ENCODE results near the gene SLC31A1.
"Not testable (repeated sequence)": the region's sequence is repeated elsewhere in the genome, so short reads cannot be mapped to it uniquely, and the experiment has no call there.

The SLC31A1 gene

DNA sequence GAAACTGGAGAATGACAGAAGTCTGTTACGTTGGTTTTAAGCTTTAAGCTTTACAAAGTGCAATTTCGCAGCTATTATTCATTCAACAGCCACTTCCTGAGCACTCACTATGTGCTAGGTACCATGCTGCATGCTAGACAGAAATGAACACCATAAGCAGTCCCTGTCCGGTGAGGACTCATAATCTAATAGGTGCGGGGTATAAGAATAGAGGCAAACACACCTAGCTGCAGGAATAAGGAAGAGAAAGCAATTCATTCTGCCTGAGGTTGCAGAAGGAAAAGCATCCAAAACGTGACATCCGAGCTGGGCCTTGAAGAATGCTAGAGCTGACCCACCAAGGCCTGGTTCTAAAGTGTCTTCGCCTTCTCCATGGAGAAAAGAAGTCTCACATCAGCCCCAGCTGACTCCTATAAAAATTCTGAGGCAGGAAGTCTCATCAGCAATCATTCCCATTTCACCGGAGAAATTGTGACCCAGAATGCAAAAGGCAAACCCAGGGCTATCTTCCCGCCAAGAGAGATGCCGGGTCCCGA, 809 bp upstream of the SLC31A1 start:
- DNase-seq (ENCODE audit: low read depth): no peak

DNA sequence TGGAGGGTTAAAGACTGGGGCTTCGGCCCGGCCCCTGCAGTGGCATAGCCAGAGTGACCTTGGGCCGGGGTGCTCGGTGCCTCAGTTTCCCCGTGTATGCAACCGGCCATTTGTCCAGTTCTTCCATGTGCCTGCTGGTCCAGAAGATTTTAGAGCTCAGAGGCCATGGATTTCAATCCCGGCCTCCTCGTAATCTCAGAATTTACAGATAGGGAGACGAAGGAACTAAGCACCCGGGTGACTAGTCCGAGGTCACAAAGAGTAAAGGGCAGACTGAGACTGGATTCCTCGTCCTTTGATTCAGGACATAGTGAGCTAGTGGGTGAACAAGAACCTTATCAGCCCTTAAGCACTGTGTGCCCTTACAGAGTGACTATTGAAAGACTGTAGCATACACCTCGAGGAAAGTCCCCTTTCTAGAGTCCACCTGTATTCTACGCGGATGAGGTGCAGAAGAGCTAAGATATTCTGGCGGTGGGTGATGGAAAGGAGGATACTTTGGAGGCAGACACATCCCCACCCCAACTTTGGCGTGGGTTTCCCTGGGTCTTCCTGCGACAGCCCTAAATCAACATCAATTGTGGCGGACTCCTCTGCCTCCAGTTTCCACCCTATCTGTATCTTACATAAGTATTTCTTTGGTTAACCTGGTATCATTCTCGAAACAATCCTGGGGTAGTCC, 597 bp downstream of the SLC31A1 start:
- DNase-seq (ENCODE audit: low read depth): no peak

DNA sequence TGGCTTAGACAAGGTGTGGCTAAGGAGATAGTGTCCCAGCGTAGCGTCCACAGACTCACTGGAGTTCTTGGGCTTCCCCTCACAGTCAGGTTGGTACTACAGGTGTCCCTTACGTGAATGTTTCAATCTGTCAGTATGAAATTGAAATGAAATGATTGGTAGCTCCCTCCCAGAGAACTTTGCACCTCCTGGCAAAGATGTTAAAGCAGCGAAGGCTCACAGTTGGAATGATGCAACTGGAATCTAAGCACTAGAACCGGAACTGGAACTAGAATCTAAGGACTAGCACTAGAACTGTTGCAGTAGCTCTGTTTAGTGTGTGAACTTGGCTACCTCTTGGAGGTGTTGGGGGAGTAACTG, 1.1 kb downstream of the SLC31A1 start:
- DNase-seq (ENCODE audit: low read depth): no peak

DNA sequence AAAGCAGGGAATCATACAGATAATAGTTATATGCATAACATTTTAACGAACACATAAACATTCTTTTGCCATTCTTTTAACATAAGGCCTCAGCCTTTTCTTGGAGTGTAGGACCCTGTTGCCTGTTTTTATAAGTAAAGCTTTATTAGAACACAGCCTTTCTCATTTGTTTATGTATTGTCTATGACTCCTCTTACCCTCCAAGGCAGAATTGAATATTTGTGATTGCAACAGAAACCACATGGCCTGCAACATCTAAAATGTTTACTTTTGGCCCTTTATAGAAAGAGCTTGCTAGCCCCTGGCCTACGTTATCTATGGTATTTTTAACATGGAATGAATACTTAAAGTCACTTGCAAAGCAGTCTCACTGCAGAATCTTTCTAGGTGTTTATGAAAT, 2.6 kb downstream of the SLC31A1 start:
- DNase-seq (ENCODE audit: low read depth): no peak

DNA sequence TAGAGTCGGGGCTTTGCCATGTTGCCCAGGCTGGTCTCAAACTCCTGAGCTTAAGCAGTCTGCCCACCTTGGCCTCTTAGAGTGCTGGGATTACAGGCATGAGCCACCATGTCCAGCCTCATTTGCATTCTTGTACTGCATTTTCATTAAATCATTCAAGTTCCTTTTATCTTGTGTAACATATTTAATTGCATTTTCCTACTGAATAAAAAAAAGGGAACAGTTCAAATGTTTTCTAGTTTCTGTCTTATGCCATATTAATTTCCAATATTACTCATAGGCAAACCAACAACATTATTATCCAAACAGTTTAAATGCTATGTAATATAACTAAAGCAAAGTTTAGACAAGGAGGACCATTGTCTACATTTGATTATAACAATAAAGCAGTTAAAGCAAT, 6.1 kb downstream of the SLC31A1 start:
- no peak for DNase-seq (ENCODE audit: low read depth)

DNA sequence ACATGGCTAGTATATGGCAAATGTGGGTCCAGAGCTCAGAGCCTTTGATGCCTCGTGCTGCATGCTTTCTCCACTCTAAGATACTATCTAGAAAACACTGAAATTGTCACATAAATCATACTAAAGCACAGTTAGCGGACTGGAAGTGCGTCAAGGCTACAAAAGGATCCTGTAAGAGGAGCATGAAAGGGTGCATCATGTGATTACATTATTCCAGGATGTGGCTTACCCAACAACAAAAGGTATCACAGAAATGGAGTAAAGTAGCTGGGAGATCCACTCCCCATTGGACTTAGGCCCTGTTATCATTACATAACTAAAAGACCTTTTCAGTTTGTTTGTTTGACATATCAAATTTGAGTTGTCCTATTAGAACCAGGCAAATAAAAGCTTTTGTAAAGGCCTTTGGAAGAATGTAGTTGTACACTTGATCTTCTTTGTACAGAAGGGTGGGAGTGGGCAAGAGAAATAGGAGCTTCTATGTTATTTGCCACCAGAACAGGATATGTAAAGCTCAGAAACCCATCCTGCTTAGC, 6.9 kb downstream of the SLC31A1 start:
- DNase-seq (ENCODE audit: low read depth): no peak

DNA sequence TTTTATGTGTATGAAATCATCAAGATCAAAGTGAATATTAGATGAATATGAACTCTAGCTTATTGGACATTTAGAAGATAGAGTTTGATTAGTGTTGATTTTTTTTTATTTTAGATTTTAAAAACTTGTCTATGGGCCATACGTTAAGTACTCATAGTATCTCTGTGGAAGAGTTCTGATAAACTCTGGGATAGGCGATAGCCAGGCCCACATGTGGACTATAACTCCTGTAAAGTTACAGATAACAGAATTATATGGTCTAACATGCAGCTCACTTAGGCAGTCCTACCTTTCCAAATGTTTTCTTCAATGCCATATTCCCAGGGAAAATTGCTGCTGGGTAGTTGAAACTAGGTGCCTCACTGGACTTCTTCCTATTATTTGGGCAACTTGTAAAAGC, 10.4 kb downstream of the SLC31A1 start:
- no peak for DNase-seq (ENCODE audit: low read depth)

DNA sequence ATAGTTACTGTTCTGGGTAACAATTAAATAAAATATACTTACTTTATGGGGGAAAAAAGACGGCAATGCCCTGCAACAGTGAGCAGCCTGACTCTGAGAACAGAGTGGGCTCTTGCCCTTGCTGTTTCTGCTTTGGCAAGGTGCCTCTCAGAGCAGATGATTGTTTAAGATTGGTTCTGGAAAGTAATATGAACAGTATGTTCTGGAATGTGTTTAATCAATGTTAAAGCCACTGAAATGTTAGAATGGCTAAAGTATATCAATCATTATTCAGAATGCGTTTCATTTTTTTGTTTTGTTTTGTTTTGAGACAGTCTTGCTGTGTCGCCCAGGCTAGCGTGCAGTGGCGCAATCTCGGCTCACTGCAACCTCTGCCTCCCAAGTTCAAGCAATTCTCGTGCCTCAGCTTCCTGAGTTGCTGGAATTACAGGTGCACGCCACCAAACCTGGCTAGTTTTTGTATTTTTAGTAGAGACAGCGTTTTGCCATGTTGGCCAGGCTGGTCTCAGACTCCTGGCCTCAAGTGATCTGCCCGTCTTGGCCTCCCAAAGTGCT, 14.4 kb downstream of the SLC31A1 start:
- not testable (repeated sequence) for DNase-seq (ENCODE audit: low read depth)

DNA sequence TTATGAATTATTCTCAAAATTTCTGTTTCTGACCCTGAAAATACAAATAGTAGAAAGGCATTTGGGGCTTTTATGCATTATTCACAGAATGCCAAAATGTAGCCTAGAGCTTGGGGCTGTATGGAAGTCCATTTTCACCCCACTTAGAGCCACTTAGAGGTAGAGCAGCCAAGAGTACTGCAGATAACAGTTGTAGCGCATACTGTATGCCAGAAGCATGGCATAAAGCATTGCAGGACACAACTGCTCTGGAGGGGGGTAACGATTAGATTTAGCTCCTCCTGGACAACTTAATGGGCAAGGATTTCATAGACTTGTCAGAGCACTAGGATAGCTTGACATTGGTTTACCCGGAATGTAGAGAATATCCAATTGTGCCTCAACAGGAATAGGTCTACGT, 15.7 kb downstream of the SLC31A1 start:
- no peak for DNase-seq (ENCODE audit: low read depth)

DNA sequence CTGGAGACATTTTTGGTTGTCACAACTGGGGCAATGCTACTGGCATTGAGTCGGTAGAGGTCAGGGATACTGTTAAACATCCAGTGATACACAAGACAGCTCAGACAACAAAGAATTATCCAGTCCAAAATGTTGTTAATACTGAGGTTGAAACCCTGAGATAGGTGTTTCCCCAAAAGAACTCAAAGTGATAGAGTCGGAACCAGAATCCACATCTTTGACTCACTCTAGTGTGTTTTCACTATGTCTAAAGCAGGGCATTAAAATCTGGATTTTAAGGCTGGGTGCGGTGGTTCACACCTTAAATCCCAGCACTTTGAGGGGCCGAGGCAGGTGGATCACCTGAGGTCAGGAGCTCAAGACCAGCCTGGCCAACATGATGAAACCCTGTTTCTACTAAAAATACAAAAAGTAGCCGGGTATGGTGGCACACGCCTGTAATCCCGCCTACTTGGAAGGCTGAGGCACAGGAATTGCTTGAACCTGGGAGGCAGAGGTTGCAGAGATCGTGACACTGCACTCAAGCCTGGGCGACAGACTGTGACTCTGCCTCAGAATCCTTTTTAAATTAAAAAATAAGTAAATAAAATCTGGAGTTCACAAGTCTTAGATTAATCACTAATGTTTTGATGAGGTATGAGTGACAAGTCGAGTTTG, 17.0 kb downstream of the SLC31A1 start:
- no peak for DNase-seq (ENCODE audit: low read depth)

DNA sequence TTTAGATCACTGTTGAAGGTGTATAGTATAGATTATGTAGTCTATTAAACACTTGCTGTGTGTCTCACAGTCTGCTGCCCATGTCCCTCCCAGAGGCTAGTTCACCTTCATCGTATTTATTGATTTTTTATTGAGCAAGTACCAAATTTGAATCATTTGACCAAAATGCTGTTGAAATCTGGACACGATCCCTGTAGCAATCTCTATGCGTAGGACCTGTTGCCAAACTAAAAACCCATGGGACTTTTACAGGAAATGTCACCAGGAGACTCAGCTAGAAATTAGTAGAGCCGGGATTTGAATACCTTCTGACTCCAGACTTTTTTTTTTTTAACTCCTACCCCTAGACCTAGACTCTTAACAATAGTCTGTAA, 17.5 kb downstream of the SLC31A1 start:
- no peak for DNase-seq (ENCODE audit: low read depth)

DNA sequence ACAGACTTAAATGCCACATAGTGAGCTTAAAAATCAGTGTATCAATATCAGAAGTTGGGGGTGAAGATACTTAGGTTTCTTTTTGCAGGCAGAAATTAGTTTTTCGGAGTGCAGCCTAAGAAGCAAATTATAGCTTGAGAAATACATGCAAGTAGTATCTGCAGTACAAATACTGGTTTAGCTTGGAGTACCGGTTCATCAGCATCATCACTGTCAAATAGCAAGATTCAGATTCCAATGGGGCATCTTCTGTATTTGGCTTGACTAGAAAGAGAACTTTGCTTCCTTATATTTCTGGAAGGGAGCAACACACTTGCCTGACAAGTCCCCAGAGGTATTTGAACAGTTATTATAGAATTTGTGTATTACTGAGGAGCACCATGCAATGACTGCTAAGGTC, 19.8 kb downstream of the SLC31A1 start:
- no peak for DNase-seq (ENCODE audit: low read depth)

DNA sequence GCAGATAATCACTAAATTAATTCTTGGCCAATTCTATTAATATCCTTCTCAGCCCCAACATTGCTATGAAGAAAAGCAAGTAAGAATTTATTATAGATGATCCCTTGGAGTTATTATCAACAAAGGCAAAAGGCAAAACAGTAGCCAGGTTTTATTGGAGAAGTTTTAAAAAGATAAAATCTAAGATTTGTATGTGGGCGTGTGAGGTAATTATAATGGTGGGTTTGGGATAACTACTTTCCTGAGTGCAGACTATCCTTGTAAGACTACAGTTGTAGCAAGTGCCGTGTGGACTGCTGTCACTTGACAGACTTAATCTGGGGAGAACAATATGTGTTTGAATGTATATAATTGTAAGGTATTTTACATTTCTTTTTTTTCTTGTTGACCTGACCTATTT, 23.2 kb downstream of the SLC31A1 start:
- no peak for DNase-seq (ENCODE audit: low read depth)

DNA sequence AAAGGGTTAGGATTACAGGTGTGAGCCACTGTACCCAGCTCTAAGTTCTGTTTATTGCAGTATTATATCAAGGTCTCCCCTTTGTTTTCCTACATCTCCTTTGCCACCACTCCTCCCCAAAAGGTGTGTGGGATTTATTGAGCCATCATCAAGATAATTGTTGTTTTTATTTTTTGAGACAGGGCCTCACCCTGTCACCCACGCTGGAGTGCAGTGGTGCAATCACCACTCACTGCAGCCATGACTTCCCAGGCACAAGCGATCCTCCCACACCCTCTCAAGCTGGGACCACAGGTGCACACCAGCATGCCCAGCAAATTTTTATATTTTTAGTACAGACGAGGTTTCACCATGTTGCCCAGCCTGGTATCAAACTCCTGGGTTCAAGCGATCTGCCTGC, 24.6 kb downstream of the SLC31A1 start:
- no peak for DNase-seq (ENCODE audit: low read depth)

DNA sequence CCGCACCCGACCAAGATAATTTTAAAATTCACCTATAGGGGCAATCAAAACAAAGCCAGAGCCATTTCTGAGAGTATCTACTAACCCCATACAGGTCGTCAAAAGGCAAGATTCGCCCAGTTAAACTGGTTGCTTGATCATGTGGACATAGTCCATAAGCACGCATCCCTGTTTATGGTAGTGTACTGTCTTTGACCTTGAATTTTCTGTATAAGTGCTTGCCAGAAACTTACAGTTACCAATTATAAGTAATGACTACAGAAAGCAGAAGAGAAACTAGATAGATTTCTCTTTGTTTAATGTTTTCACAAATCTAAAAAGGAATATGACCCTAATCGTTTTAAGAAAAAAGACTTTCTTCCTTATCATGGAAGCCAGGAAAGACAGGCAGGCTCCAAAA, 25.6 kb downstream of the SLC31A1 start:
- no peak for DNase-seq (ENCODE audit: low read depth)

DNA sequence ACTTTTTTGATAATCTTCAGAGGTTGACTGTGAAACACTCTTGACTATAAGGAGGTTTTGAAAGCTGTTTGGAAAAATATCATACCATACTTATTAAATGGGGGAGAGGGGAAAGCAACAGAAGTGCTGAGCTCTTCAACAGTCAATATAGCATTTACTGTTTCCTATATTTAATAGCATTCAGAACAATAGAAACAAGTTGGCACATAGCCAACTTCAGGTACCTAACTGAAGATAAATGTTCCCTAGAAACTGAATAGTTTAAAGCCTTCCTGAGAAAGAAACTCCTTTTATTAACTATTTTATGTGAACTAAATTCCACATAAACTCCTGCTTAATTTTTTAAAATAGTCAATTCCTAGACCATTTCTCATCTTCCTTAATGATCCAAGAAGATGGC, 26.3 kb downstream of the SLC31A1 start:
- no peak for DNase-seq (ENCODE audit: low read depth)

DNA sequence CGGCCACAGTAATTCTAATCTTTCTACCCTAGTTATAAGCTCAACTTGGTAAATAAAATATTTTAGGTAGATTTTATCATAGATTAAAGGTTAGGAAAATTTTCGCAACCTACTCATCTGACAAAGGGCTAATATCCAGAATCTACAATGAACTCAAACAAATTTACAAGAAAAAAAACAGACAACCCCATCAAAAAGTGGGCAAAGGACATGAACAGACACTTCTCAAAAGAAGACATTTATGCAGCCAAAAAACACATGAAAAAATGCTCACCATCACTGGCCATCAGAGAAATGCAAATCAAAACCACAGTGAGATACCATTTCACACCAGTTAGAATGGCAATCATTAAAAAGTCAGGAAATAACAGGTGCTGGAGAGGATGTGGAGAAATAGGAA, 28.3 kb downstream of the SLC31A1 start:
- not testable (repeated sequence) for DNase-seq (ENCODE audit: low read depth)

DNA sequence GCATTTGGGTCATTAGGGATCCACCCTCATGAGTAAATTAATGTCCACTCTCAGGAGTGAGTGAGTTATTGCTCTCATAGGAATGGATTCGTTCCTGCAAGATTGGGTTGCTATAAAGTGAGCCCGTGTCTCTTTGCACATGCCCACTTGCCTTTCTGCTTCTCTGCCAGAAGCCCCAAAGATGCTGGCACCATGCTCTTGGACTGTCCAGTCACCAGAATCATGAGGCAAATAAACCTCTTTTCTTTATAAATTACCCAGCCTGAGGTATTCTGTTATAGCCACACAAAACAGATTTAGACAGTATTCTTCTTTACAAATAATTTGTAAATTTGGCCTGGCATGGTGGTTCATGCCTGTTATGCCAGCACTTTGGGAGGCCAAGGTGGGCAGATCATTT, 29.5 kb downstream of the SLC31A1 start:
- no peak for DNase-seq (ENCODE audit: low read depth)

DNA sequence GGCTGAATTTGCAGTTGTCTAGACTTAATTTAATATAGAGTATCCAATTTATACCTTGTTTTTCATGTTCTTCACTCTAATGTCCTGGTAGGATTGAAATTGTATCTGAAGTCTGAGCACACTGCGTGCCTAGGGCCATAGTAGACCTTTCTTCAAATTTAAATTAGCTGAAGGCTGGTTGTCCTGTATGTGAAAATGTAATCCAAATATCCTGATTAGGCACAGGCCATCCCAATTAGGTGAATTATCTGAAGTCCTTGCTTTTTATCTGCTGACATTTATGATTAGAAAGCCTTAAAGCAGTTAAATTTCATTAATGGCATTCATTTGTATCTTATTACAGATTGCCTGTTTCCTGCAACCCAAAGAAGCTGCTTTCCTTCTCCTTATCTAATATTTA, 33.6 kb downstream of the SLC31A1 start:
- no peak for DNase-seq (ENCODE audit: low read depth)

DNA sequence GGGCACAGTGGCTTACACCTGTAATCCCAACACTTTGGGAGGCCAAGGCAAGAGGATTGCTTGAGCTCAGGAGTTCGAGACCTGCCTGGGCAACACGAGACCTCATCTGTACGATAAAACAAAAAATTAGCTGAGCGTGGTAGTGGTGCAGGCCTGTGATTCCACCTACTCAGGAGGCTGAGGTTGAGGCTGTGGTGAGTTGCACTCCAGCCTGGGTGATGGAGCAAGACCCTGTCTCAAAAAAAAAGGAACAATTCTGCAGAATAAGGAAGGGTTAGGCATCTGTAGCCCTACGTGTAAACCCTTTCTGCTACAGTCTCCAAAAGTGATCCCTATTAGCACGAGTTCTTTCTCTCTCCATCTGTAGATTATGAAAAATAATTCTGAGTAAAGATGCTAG, 34.1 kb downstream of the SLC31A1 start:
- DNase-seq (ENCODE audit: low read depth): no peak

DNA sequence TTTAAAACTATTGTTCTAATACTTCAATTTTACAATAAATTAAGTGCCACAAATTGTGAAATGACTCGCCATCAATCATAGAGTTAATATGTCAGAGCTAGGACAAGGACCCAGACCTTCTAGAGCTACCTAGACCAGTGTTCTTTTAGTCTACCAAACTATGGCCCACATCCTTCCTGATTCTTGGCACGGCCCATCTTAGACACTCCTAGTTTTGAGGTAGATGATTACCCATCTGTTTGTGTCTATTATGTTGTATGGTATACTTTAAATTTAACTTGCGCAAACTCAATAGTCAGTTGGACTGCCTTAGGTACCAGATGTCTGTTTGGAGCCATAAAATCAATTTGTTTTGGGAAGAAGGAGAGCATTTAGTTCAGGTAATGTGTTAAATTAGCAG, 36.5 kb downstream of the SLC31A1 start:
- DNase-seq (ENCODE audit: low read depth): no peak

DNA sequence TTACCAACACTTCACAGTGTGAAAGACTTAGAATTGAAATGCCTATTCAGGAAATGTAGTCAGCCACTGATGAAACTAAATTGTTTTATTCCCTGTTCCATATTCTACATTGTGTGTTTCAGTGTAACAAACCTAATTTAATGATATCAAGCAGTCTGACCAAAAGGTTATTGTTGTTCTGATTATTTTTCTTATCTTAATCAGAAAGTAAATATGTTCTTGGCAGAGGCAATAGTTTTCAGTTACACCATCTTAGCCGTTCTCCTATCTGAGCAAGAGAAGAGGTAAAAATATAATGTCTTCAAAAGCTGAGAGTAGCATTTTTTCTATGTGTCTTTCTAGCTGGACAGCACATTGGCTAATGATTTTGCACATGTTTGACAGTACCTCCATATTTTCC, 36.9 kb downstream of the SLC31A1 start:
- DNase-seq (ENCODE audit: low read depth): no peak

DNA sequence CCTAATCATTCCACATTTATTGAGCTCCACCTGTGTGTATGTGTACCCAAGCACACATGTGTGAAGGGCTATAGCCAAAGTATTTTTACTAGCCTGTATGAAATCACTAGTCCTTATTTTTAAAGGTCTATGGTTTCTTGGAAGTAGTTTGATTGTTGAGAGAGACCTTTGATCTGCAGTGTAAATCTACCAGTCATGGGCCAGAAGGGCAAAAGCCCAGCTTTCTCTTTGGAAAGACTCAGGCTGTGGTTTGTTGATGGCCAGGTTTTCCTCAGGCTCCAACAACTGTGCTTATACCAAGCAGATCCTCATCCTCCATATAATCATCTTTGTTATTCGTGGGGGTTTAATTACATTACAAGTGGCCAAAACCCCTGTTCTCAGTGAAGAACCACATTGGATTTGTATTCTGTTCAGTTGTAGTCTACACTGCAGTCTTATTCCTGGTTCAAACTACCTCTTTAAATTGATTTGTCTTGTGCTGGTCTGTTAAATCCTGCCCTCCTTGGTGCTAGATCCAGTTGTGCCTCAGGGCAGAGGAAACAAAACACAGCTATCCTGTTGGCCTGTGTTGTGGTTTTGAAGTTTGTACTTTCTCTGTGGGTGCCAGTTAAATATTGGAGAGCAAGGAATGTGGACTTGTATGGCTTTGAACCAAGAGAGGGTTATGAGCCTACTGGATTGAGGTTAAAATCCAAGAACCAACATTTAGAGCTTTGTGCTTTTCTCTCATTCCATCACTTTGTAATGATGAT, 40.8 kb downstream of the SLC31A1 start:
- DNase-seq (ENCODE audit: low read depth): no peak
